Cardiac muscle cell (in vitro differentiated cells and primary cell): Measurements from ENCODE around the gene PIWIL4. TPM values are rescaled to one million over a fixed set of nuclear protein-coding genes. Genes with fewer than 3 reads are reported as not detected.

Experiments used
- DNase-seq, 2 donors: peaks; one replicate each; pipeline versions ENCODE4 v3.0.0 to v3.0.0-alpha.2; 2010 to 2017; ENCODE audit warnings: low read depth in 1 of 2, low spot score in 1 of 2
- H3K27ac ChIP-seq: fragments of 200-600 bp; sonication (generic); 2 replicates; pipeline ENCODE4 v1.5.1; 2016
- H3K27me3 ChIP-seq: fragments of 200-600 bp; sonication (generic); 2 replicates; pipeline ENCODE4 v1.6.0; 2016; ENCODE audit warnings: control low read depth
- H3K36me3 ChIP-seq: fragments of 200-600 bp; sonication (generic); 2 replicates; pipeline ENCODE4 v1.5.1; 2016; ENCODE audit warnings: control low read depth
- H3K4me1 ChIP-seq: fragments of 200-600 bp; sonication (generic); 2 replicates; pipeline ENCODE4 v1.8.1; 2017; ENCODE audit warnings: low read depth, mild to moderate bottlenecking, mixed run types
- H3K4me3 ChIP-seq: fragments of 200-600 bp; sonication (generic); 2 replicates; pipeline ENCODE4 v1.5.1; 2016; ENCODE audit warnings: mild to moderate bottlenecking
- H3K9me3 ChIP-seq: fragments of 200-600 bp; sonication (generic); 2 replicates; pipeline ENCODE4 v1.5.1; 2017; ENCODE audit warnings: low read depth, mild to moderate bottlenecking, control low read depth
- CTCF ChIP-seq: IDR thresholded peaks from 2 replicates; pipeline ENCODE4 v1.5.1; 2012; ENCODE audit warnings: low read depth, mild to moderate bottlenecking, low read length
- polyA plus RNA-seq: library from polyadenylated mRNA; unstranded; fragments of >200 nt; fragmentation: Nextera tagmentation; extraction: Ambion mirVana; gene quantifications from 2 replicates; pipeline ENCODE4 v1.2.1, GENCODE V29; 2016
- total RNA-seq: library from RNA; depleted of rRNA; stranded (reverse); fragments of >200 nt; gene quantifications from 2 replicates; pipeline ENCODE4 v1.2.3, GENCODE V29; 2016

Gene PIWIL4
- total and polyA plus RNA-seq, 2 experiments from 2014 or later, result 0.18 to 1.8 TPM

GRCh38 chr11:94533696-94534630, 33.2 kb upstream of the PIWIL4 start:
- TF ChIP-seq CTCF, result no peak
- H3K4me3 ChIP-seq, result no peak overlapping the region
- H3K27ac ChIP-seq, result peak overlapping the region; percentile 81
- H3K36me3 ChIP-seq, result no peaks in the 10 kb centered on the region
- no peaks in the 10 kb centered on the region for H3K9me3 ChIP-seq
- H3K4me1 ChIP-seq, result peaks cover 14% of the 10 kb centered on the region
- DNase-seq, result peak in 1 of 2 donors; percentile 24
- H3K27me3 ChIP-seq, result no peaks in the 10 kb centered on the region

GRCh38 chr11:94536386-94536785, 30.8 kb upstream of the PIWIL4 start:
- Histone ChIP-seq H3K27me3 (no peaks in the 10 kb centered on the region), H3K4me1 (peaks cover 14% of the 10 kb centered on the region), H3K36me3 (no peaks in the 10 kb centered on the region), H3K9me3 (no peaks in the 10 kb centered on the region), H3K27ac (no peak overlapping the region), H3K4me3 (no peak overlapping the region)
- DNase-seq, result no peak
- TF ChIP-seq CTCF, result no peak

GRCh38 chr11:94537031-94537600, 30.1 kb upstream of the PIWIL4 start:
- Histone ChIP-seq H3K4me1 (peaks cover 14% of the 10 kb centered on the region), H3K27ac (no peak overlapping the region), H3K4me3 (no peak overlapping the region), H3K36me3 (no peaks in the 10 kb centered on the region), H3K27me3 (no peaks in the 10 kb centered on the region), H3K9me3 (no peaks in the 10 kb centered on the region)
- peak in 1 of 2 donors; percentile 74 for DNase-seq
- TF ChIP-seq CTCF, result no peak

GRCh38 chr11:94539420-94539819, 27.7 kb upstream of the PIWIL4 start:
- Histone ChIP-seq H3K9me3 (no peaks in the 10 kb centered on the region), H3K36me3 (no peaks in the 10 kb centered on the region), H3K4me3 (no peak overlapping the region), H3K27me3 (no peaks in the 10 kb centered on the region), H3K4me1 (peaks cover 3% of the 10 kb centered on the region), H3K27ac (no peak overlapping the region)
- TF ChIP-seq CTCF, result no peak
- DNase-seq, result no peak

GRCh38 chr11:94543695-94544645, 23.2 kb upstream of the PIWIL4 start, which contains the start of gene FUT4:
Gene FUT4, plus strand, starts transcription at chr11:94543921. Its CDS starts 213 bp downstream, at chr11:94544134.
- Histone ChIP-seq H3K4me3 (peak within 1 kb of the TSS; percentile 27), H3K9me3 (no peaks in the 10 kb centered on the region), H3K27me3 (peaks cover 13% of the 10 kb centered on the region), H3K36me3 (no peaks in the 10 kb centered on the region), H3K4me1 (peaks cover 8% of the 10 kb centered on the region), H3K27ac (peak within 1 kb of the TSS; percentile 82)
- TF ChIP-seq CTCF, result no peak
- DNase-seq, result peak; percentile 90 to 91
